GM12878 (cell line): Measurements from ENCODE around the gene PKN2. TPM values are rescaled to one million over a fixed set of nuclear protein-coding genes. Genes with fewer than 3 reads are reported as not detected.

ENCODE experiments used
- ATAC-seq: fragments of 200-7000 bp; cut with Tn5 transposase; 3 replicates; pipeline ENCODE4 v1.9.1; 2020; ENCODE audit warnings: mild to moderate bottlenecking, moderate library complexity
- BruUV-seq: library from RNA; stranded (reverse); fragments of 400-500 nt; replicated peaks from 2 replicates; lab custom pipeline; 2021; lab: Mats Ljungman, UMichigan
- CTCF ChIA-PET: fragments of 300-600 bp; sonication (Branson Sonifier 250); formaldehyde crosslinking; extraction: SDS; loops from one replicate; lab custom pipeline; 2021; ENCODE audit warnings: inconsistent platforms; lab: Yijun Ruan, JAX
- POLR2A ChIA-PET: fragments of 350-600 bp; formaldehyde crosslinking; extraction: SDS; loops from one replicate; lab custom pipeline; 2021; ENCODE audit warnings: inconsistent platforms; lab: Charles Lee
- RAD21 ChIA-PET: fragments of 300-600 bp; sonication (Branson Sonifier 250); formaldehyde crosslinking; loops from one replicate; lab custom pipeline; 2023; ENCODE audit warnings: antibody characterized with exemption; ENCODE audit not compliant: unreplicated experiment; lab: Charles Lee
- SMC1A ChIA-PET: fragments of 300-600 bp; sonication (Branson Sonifier 250); formaldehyde crosslinking; loops from one replicate; lab custom pipeline; 2023; ENCODE audit not compliant: unreplicated experiment, uncharacterized antibody; lab: Charles Lee
- DNase-seq: peaks from one replicate; pipeline ENCODE4 v3.0.0-alpha.2; 2011; ENCODE audit warnings: low read depth, low spot score
- FAIRE-seq: peaks from 3 replicates; lab custom pipeline; 2011; peaks lifted over from hg19 to GRCh38; lab: Jason Lieb, UNC
- H2AFZ ChIP-seq: 2 replicates; pipeline ENCODE4 v1.6.0; 2011; ENCODE audit warnings: low read depth, low read length, control low read depth; ENCODE audit not compliant: control insufficient read depth
- H3K27ac ChIP-seq: 2 replicates; pipeline ENCODE4 v1.5.1; 2011; ENCODE audit warnings: control low read depth; ENCODE audit not compliant: control insufficient read depth, insufficient read depth
- H3K27me3 ChIP-seq, 2 experiments: replicated peaks in 1 of 2; 2 replicates each; pipeline versions ENCODE4 v1.6.0 to v1.6.1; 2011; ENCODE audit warnings: low read length in 1 of 2; ENCODE audit not compliant: control insufficient read depth in 2 of 2, insufficient read depth in 2 of 2
- H3K36me3 ChIP-seq, 2 experiments: 2 replicates each; pipeline ENCODE4 v1.5.1; 2011; ENCODE audit warnings: low read length in 1 of 2; ENCODE audit not compliant: control insufficient read depth in 2 of 2, insufficient read depth in 2 of 2
- H3K4me1 ChIP-seq: 2 replicates; pipeline ENCODE4 v1.6.1; 2011; ENCODE audit warnings: mild to moderate bottlenecking, low read length, moderate library complexity, mixed read lengths; ENCODE audit not compliant: control insufficient read depth, insufficient read depth
- H3K4me2 ChIP-seq: 2 replicates; pipeline ENCODE4 v1.6.0; 2011; ENCODE audit warnings: control low read depth; ENCODE audit not compliant: control insufficient read depth, insufficient read depth
- H3K4me3 ChIP-seq: fragments of 200-600 bp; sonication (generic); 2 replicates; pipeline ENCODE4 v1.5.1; 2016
- H3K79me2 ChIP-seq: 2 replicates; pipeline ENCODE4 v1.6.0; 2011; ENCODE audit warnings: low read length; ENCODE audit not compliant: control insufficient read depth, insufficient read depth
- H3K9ac ChIP-seq: 2 replicates; pipeline ENCODE4 v1.8.0; 2011; ENCODE audit warnings: low read length, control low read depth, mixed read lengths; ENCODE audit not compliant: control insufficient read depth, insufficient read depth
- H3K9me3 ChIP-seq: replicated peaks from 3 replicates; pipeline ENCODE4 v1.5.1; 2011; ENCODE audit warnings: mild to moderate bottlenecking, low read length; ENCODE audit not compliant: control insufficient read depth, insufficient read depth
- H4K20me1 ChIP-seq: 2 replicates; pipeline ENCODE4 v1.6.0; 2011; ENCODE audit not compliant: control insufficient read depth, insufficient read depth
- BCLAF1 ChIP-seq: fragments of 450-650 bp; IDR thresholded peaks from 2 replicates; pipeline ENCODE4 v1.6.1; 2017; ENCODE audit warnings: antibody characterized with exemption, mild to moderate bottlenecking, moderate library complexity
- CEBPB ChIP-seq, 2 experiments: fragments of 150-350 bp in 1 of 2; IDR thresholded peaks; 2 replicates each; pipeline ENCODE4 v1.6.1; 2012 to 2014; ENCODE audit warnings: low read depth in 2 of 2, low read length in 2 of 2, borderline replicate concordance in 1 of 2, inconsistent platforms in 1 of 2
- CTCF ChIP-seq, 3 experiments: IDR thresholded peaks in 2 of 3; conservative IDR thresholded peaks in 1 of 3; 2 replicates each; pipeline ENCODE4 v1.5.1; 2011; ENCODE audit warnings: low read depth in 3 of 3, low read length in 3 of 3, mild to moderate bottlenecking in 3 of 3, control low read depth in 2 of 3, moderate library complexity in 2 of 3, inconsistent platforms in 1 of 3, mixed read lengths in 1 of 3; ENCODE audit not compliant: control insufficient read depth in 2 of 3, insufficient read depth in 1 of 3; ENCODE audit errors: extremely low read depth in 1 of 3
- EGR1 ChIP-seq, 2 experiments: IDR thresholded peaks; 1 replicate in 1 of 2; 2 replicates in 1 of 2; pipeline ENCODE4 v1.6.1; 2011 to 2012; ENCODE audit warnings: low read depth in 2 of 2, low read length in 2 of 2, borderline replicate concordance in 1 of 2, mild to moderate bottlenecking in 1 of 2, moderate library complexity in 1 of 2
- FOXK2 ChIP-seq: fragments of 450-650 bp; IDR thresholded peaks from 2 replicates; pipeline ENCODE4 v1.6.1; 2017; ENCODE audit warnings: mild to moderate bottlenecking, moderate library complexity
- FOXM1 ChIP-seq: IDR thresholded peaks from 2 replicates; pipeline ENCODE4 v1.6.1; 2012; ENCODE audit warnings: low read depth, mild to moderate bottlenecking, inconsistent platforms, low read length, moderate library complexity
- HCFC1 ChIP-seq: fragments of 150-350 bp; IDR thresholded peaks from 2 replicates; pipeline ENCODE4 v1.6.1; 2014; ENCODE audit warnings: low read length
- IKZF1 ChIP-seq: fragments of 450-650 bp; conservative IDR thresholded peaks from 2 replicates; pipeline ENCODE4 v1.6.1; 2017; ENCODE audit warnings: antibody characterized with exemption, mild to moderate bottlenecking
- KAT2A ChIP-seq: conservative IDR thresholded peaks from 2 replicates; pipeline ENCODE4 v1.6.1; 2011; ENCODE audit warnings: low read depth, low read length; ENCODE audit not compliant: control insufficient read depth
- MTA2 ChIP-seq: fragments of 450-650 bp; IDR thresholded peaks from 2 replicates; pipeline ENCODE4 v1.6.1; 2016; ENCODE audit warnings: low read depth, mild to moderate bottlenecking, moderate library complexity
- NR2C2 ChIP-seq: IDR thresholded peaks from 2 replicates; pipeline ENCODE4 v1.6.1; 2011; ENCODE audit warnings: borderline replicate concordance, low read depth; ENCODE audit not compliant: control insufficient read depth, insufficient read length
- SIX5 ChIP-seq: IDR thresholded peaks from 2 replicates; pipeline ENCODE4 v1.6.1; 2011; ENCODE audit warnings: mild to moderate bottlenecking, low read depth, low read length, moderate library complexity; ENCODE audit not compliant: severe bottlenecking
- TCF12 ChIP-seq: IDR thresholded peaks from 2 replicates; pipeline ENCODE4 v1.6.1; 2011; ENCODE audit warnings: low read depth, mild to moderate bottlenecking, low read length
- TCF7 ChIP-seq: IDR thresholded peaks from 2 replicates; pipeline ENCODE4 v1.6.1; 2014; ENCODE audit warnings: antibody characterized with exemption, borderline replicate concordance
- WGBS: methylation state at CpG from one replicate; pipeline ENCODE4 v1.1.6; 2016; ENCODE audit warnings: low lambda C conversion rate; ENCODE audit not compliant: insufficient replicate concordance, insufficient coverage; ENCODE audit errors: missing lambda C conversion rate; 5-methylcytosine and 5-hydroxymethylcytosine counted together
- in situ Hi-C: fragments of 300-500 bp; cut with MboI; formaldehyde crosslinking; loops from 9 replicates; pipeline ENCODE4 v1.14.3; 2018; ENCODE audit warnings: mixed read lengths
- intact Hi-C: fragments of 100-400 bp; cut with micrococcal nuclease; formaldehyde crosslinking; loops from one replicate; pipeline ENCODE4 v1.14.2; 2022; ENCODE audit not compliant: unreplicated experiment
- polyA plus RNA-seq, 11 experiments: library from polyadenylated mRNA; depleted of rRNA in 4 of 11; unstranded in 6 of 11; stranded (reverse) in 5 of 11; fragments of >200 nt; fragmentation: Nextera tagmentation in 4 of 11; fragmentation: Illumina TruSeq in 1 of 11; extraction: Ambion mirVana in 4 of 11; extraction: Trizol in 1 of 11; gene quantifications; 1 replicate in 1 of 11; 2 replicates in 10 of 11; pipeline versions ENCODE4 v1.2.1 to v1.2.3, GENCODE V29; 2011 to 2016; ENCODE audit warnings: inconsistent platforms in 2 of 11, missing spikeins in 2 of 11, low read depth in 1 of 11
- total RNA-seq, 4 experiments: library from RNA; depleted of rRNA in 3 of 4; stranded (reverse); fragments of >200 nt in 3 of 4; fragmentation: Illumina TruSeq in 1 of 4; extraction: Trizol in 1 of 4; gene quantifications; 2 replicates each; pipeline versions ENCODE4 v1.2.1 to v1.2.3, GENCODE V29; 2013 to 2021
- TF ChIP-seq, protein P1 (sequence below): IDR thresholded peaks from 2 replicates; pipeline ENCODE4 v1.6.1; 2012; ENCODE audit warnings: mild to moderate bottlenecking, low read depth, low read length

Gene PKN2
- total and polyA plus RNA-seq, 10 of the 15 experiments (the other 5 are each of a cell fraction or from before 2014, with no cell fraction given) = 2.6 to 18.3 (median 12.9) TPM

- WGBS = 0% methylated on average over 1 of the region's 1 CpG
- BruUV-seq = no TSS peak
- no peak for ATAC-seq
- Histone ChIP-seq H4K20me1 (no peaks in the 10 kb centered on the region), H3K36me3 (no peaks in the 10 kb centered on the region), H3K9ac (no peak overlapping the region), H3K4me3 (no peak overlapping the region), H3K27me3 (no peaks in the 10 kb centered on the region), H3K79me2 (no peaks in the 10 kb centered on the region), H2AFZ (no peak overlapping the region), H3K4me1 (no peaks in the 10 kb centered on the region), H3K9me3 (peaks cover 3% of the 10 kb centered on the region; the same call in 2 of the 3 replicates), H3K4me2 (no peak overlapping the region), H3K27ac (no peak overlapping the region)
- RAD21 ChIA-PET = no interaction called here
- no peak for DNase-seq
- CTCF ChIA-PET = interaction anchor here (0.7 kb wide), 1 partner anchor 1684 kb away, joined by 3 read pairs; no protein-coding TSS in a partner anchor
- no peak for FAIRE-seq
- SMC1A ChIA-PET = interaction anchor here (0.8 to 1.1 kb wide), 2 partner anchors 11 to 70 kb away, joined by 3 to 4 read pairs; no protein-coding TSS in a partner anchor
- intact Hi-C loops (no loop called here), in situ Hi-C loops (no loop called here)
- POLR2A ChIA-PET = no interaction called here
- TF ChIP-seq, protein P1, sequence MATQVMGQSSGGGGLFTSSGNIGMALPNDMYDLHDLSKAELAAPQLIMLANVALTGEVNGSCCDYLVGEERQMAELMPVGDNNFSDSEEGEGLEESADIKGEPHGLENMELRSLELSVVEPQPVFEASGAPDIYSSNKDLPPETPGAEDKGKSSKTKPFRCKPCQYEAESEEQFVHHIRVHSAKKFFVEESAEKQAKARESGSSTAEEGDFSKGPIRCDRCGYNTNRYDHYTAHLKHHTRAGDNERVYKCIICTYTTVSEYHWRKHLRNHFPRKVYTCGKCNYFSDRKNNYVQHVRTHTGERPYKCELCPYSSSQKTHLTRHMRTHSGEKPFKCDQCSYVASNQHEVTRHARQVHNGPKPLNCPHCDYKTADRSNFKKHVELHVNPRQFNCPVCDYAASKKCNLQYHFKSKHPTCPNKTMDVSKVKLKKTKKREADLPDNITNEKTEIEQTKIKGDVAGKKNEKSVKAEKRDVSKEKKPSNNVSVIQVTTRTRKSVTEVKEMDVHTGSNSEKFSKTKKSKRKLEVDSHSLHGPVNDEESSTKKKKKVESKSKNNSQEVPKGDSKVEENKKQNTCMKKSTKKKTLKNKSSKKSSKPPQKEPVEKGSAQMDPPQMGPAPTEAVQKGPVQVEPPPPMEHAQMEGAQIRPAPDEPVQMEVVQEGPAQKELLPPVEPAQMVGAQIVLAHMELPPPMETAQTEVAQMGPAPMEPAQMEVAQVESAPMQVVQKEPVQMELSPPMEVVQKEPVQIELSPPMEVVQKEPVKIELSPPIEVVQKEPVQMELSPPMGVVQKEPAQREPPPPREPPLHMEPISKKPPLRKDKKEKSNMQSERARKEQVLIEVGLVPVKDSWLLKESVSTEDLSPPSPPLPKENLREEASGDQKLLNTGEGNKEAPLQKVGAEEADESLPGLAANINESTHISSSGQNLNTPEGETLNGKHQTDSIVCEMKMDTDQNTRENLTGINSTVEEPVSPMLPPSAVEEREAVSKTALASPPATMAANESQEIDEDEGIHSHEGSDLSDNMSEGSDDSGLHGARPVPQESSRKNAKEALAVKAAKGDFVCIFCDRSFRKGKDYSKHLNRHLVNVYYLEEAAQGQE = no peak
- TF ChIP-seq CEBPB (IDR thresholded peaks at IDR 0.05; ENCODE audit: borderline replicate concordance in 1 of 2, low read depth in 2 of 2, low read length in 2 of 2) = no peak
- no peak for TF ChIP-seq BCLAF1
- TF ChIP-seq IKZF1 = no peak
- no peak for TF ChIP-seq CTCF (IDR thresholded peaks at IDR 0.05 in 2 of 3, conservative IDR thresholded peaks at IDR 0.05 in 1 of 3; ENCODE audit: control insufficient read depth in 2 of 3, extremely low read depth in 1 of 3, insufficient read depth in 1 of 3, low read depth in 3 of 3, low read length in 3 of 3)
- no peak for TF ChIP-seq MTA2
- no peak for TF ChIP-seq FOXK2
- TF ChIP-seq SIX5 = no peak
- no peak for TF ChIP-seq NR2C2
- TF ChIP-seq FOXM1 = no peak
- no peak for TF ChIP-seq TCF7
- no peak for TF ChIP-seq EGR1 (IDR thresholded peaks at IDR 0.05; ENCODE audit: borderline replicate concordance in 1 of 2, low read depth in 2 of 2, low read length in 2 of 2)
- no peak for TF ChIP-seq HCFC1
- TF ChIP-seq KAT2A = no peak
- no peak for TF ChIP-seq TCF12
Measured at GRCh38 chr1:88634538-88634937, 49.5 kb upstream of the PKN2 start.
